ENCODE data around the gene GRIPAP1.

DNA sequence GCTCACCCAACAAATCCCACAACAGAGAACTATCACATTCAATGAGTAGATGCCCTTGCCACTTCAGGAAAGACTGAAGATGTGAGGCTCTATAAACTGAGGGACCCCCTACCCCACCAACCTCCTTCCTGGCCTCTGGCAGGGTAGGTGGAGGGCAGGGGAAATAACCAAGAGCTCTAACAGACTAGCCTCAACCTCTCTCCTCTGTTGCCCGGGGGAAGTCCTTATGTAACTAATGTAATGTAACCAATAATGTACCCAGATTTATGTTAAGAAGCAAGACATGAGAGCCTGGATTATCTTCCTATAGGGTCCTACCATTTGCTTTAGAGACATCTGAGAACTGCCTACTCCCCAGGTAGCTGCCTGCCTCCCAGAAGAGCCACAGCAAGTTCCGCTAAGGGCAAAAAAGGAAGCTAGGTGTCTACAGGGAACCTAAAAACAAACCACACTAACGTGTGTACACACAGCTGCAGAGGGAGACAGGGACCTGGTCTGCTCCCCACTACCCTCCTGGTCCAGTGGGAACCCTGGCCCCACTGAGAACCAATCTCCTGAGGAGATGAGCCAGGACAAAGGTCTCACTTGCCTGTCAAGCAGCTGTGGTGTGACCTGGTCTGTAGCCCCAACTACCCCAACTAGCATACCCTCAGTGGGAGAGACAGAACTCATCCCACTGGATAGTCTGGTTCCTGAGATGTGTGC, 62.4 kb downstream of the GRIPAP1 start:
- TF ChIP-seq, protein P1, sequence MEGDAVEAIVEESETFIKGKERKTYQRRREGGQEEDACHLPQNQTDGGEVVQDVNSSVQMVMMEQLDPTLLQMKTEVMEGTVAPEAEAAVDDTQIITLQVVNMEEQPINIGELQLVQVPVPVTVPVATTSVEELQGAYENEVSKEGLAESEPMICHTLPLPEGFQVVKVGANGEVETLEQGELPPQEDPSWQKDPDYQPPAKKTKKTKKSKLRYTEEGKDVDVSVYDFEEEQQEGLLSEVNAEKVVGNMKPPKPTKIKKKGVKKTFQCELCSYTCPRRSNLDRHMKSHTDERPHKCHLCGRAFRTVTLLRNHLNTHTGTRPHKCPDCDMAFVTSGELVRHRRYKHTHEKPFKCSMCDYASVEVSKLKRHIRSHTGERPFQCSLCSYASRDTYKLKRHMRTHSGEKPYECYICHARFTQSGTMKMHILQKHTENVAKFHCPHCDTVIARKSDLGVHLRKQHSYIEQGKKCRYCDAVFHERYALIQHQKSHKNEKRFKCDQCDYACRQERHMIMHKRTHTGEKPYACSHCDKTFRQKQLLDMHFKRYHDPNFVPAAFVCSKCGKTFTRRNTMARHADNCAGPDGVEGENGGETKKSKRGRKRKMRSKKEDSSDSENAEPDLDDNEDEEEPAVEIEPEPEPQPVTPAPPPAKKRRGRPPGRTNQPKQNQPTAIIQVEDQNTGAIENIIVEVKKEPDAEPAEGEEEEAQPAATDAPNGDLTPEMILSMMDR (IDR thresholded peaks at IDR 0.05; ENCODE audit: low read depth, low read length), result no peak
- TF ChIP-seq EZH2phosphoT487 (IDR thresholded peaks at IDR 0.05; ENCODE audit: low read depth), result no peak
